Heart right ventricle (tissue), 16 donors: Measurements from ENCODE around the gene CGNL1. TPM values are rescaled to one million over a fixed set of nuclear protein-coding genes. Genes with fewer than 3 reads are reported as not detected.

ENCODE experiments used
- ATAC-seq, 8 donors: fragments of 200-7000 bp; cut with Tn5 transposase; one replicate each; pipeline ENCODE4 v1.9.1; 2020; ENCODE audit warnings: mild to moderate bottlenecking in 8 of 8, moderate library complexity in 8 of 8, moderate number of reproducible peaks in 1 of 8
- DNase-seq, 2 donors: peaks; one replicate each; pipeline ENCODE4 v3.0.0-alpha.2; 2020
- H3K27ac ChIP-seq, 10 donors: fragments of 200-600 bp; sonication (generic) in 2 of 10; one replicate each; pipeline versions ENCODE4 v1.5.0 to v1.8.0; 2020 to 2022; ENCODE audit warnings: mild to moderate bottlenecking in 3 of 10
- H3K27me3 ChIP-seq, 7 donors: fragments of 200-600 bp; one replicate each; pipeline ENCODE4 v1.8.0; 2021 to 2022; ENCODE audit warnings: mild to moderate bottlenecking in 2 of 7
- H3K36me3 ChIP-seq, 9 donors: fragments of 200-600 bp; sonication (generic) in 1 of 9; one replicate each; pipeline versions ENCODE4 v1.5.0 to v1.8.0; 2020 to 2022; ENCODE audit warnings: mild to moderate bottlenecking in 2 of 9
- H3K4me1 ChIP-seq, 9 donors: fragments of 200-600 bp; sonication (generic) in 1 of 9; one replicate each; pipeline versions ENCODE4 v1.5.0 to v1.8.0; 2020 to 2022; ENCODE audit warnings: mild to moderate bottlenecking in 4 of 9
- H3K4me3 ChIP-seq, 10 donors: fragments of 200-600 bp; sonication (generic) in 2 of 10; one replicate each; pipeline versions ENCODE4 v1.5.0 to v1.8.0; 2020 to 2022; ENCODE audit warnings: mild to moderate bottlenecking in 7 of 10, moderate library complexity in 2 of 10
- H3K9me3 ChIP-seq, 11 donors: fragments of 200-600 bp in 10 of 11; sonication (generic) in 2 of 11; one replicate each; pipeline versions ENCODE4 v1.5.0 to v1.8.0; 2013 to 2022; ENCODE audit warnings: mild to moderate bottlenecking in 2 of 11, control low read depth in 1 of 11, moderate library complexity in 1 of 11
- CTCF ChIP-seq, 9 donors: fragments of 200-600 bp; sonication (generic) in 2 of 9; IDR thresholded peaks; one replicate each; pipeline versions ENCODE4 v1.5.0 to v1.8.0; 2021 to 2022; ENCODE audit warnings: antibody characterized with exemption in 9 of 9, mild to moderate bottlenecking in 5 of 9, moderate library complexity in 1 of 9
- WGBS, 2 donors: extraction: QIAGEN DNeasy Blood & Tissue Kit; methylation state at CpG; one replicate each; pipeline ENCODE4 v1.1.7; 2013; ENCODE audit warnings: inconsistent platforms in 1 of 2; 5-methylcytosine and 5-hydroxymethylcytosine counted together
- intact Hi-C, 10 donors: fragments of 100-400 bp; cut with DNase I; formaldehyde crosslinking; loops; one replicate each; pipeline versions ENCODE4 v1.11.1 to v1.14.2; 2022
- polyA plus RNA-seq, 2 donors: library from polyadenylated mRNA; stranded (reverse); fragments of 200-250 nt; gene quantifications; one replicate each; pipeline ENCODE4 v1.2.3, GENCODE V29; 2013
- total RNA-seq, 10 donors: library from RNA; stranded (reverse); fragmentation: NEBNext Ultra II Directional in 3 of 10; extraction: Animal tissue kit (Norgen Biotek cat#: 25700) in 3 of 10; gene quantifications; one replicate each; pipeline versions ENCODE4 v1.2.1 to v1.2.4, GENCODE V29; 2021 to 2023
- donor health status: Arrhythmogenic right ventricular cardiomyopathy.
- donor health status: ischemic (EF 13 %, LVEDD 7.1; RV severe dilation, severe dysfunction).
- donor health status: healthy with polysubstance abuse.
- donor health status: DM: no; HTN: yes; CAD: no.
- donor health status: DM: no; HTN: no; CAD: no.
- donor health status: ischemic (EF 25% LVEDD 6.9; RV normal size, moderate dysfunction).
- donor health status: ischemic (EF 25% LVEDD 5.7; RV mildly dilated, moderate dysfunction).
- donor health status: healthy.
- donor health status: DM: yes; HTN: yes; CAD: no.
- donor health status: Ischemic cardiomyopathy.
- donor health status: ischemic (EF 35%, LVEDD 5.7; RV mildly dilated, moderate dysfunction).
- donor health status: nonischemic (EF 11% LVEDD 7.7; RV severe dilation, severe dysfunction).
- donor health status: DM: yes; HTN: yes; CAD: no.
- donor health status: PGD.
- donor health status: ischemic (EF 29% LVEDD 5.4; RV normal size, mild dysfunction).
- donor health status: nonischemic (EF 23%, LVEDD 6.1; RV moderate dilation, normal function).

Gene CGNL1
- total and polyA plus RNA-seq, 12 donors, result 2.7 to 42.9 (median 33.7) TPM

GRCh38 chr15:57596301-57596855 is 220.1 kb downstream of the CGNL1 start:
- no peaks in the 10 kb centered on the region for H3K36me3 ChIP-seq
- no peak for TF ChIP-seq CTCF (IDR thresholded peaks at IDR 0.05)
- DNase-seq (no peak), ATAC-seq (peak in 5 of 8 donors; percentile 9 to 53 (median 36))
- H3K27ac ChIP-seq, result peak overlapping the region; percentile 75 to 94 (median 91)
- H3K4me1 ChIP-seq, result peaks cover 0 to 75% (median 44%) of the 10 kb centered on the region in 9 donors
- no peak overlapping the region for H3K4me3 ChIP-seq
- H3K9me3 ChIP-seq, result no peaks in the 10 kb centered on the region
- WGBS, 2 donors, result 45 to 69% methylated on average over 8 of the region's 8 CpGs
- intact Hi-C loops, result loop anchor here in 2 of 10 donors (5.0 kb wide), 3 partner anchors 34 to 41 kb away; no protein-coding TSS in a partner anchor
- peaks cover 0 to 13% (median 0%) of the 10 kb centered on the region in 7 donors for H3K27me3 ChIP-seq

- DNase-seq, result no peak
- Histone ChIP-seq H3K27me3 (peaks cover 0 to 8% (median 0%) of the 10 kb centered on the region in 7 donors), H3K4me1 (peaks cover 0 to 78% (median 41%) of the 10 kb centered on the region in 9 donors), H3K4me3 (no peak overlapping the region), H3K9me3 (no peaks in the 10 kb centered on the region), H3K36me3 (no peaks in the 10 kb centered on the region), H3K27ac (peak overlapping the region; percentile 75 to 94 (median 91))
- TF ChIP-seq CTCF (IDR thresholded peaks at IDR 0.05), result no peak
- intact Hi-C loops, result loop anchor here in 2 of 10 donors (5.0 kb wide), 3 partner anchors 35 to 40 kb away; no protein-coding TSS in a partner anchor
- peak in 1 of 8 donors; percentile 8 for ATAC-seq
- 31 to 35% methylated on average over 4 of the region's 4 CpGs for WGBS, 2 donors
Measured at GRCh38 chr15:57596978-57597377, 220.7 kb downstream of the CGNL1 start.

GRCh38 chr15:57597431-57597830 is 221.1 kb downstream of the CGNL1 start:
- Histone ChIP-seq H3K9me3 (no peaks in the 10 kb centered on the region), H3K27me3 (peaks cover 0 to 4% (median 0%) of the 10 kb centered on the region in 7 donors), H3K4me3 (peak overlapping the region in 4 of 10 donors; percentile 18 to 39 (median 22)), H3K36me3 (no peaks in the 10 kb centered on the region), H3K27ac (peak overlapping the region; percentile 75 to 94 (median 91)), H3K4me1 (peaks cover 0 to 83% (median 40%) of the 10 kb centered on the region in 9 donors)
- no peak for TF ChIP-seq CTCF (IDR thresholded peaks at IDR 0.05)
- intact Hi-C loops, result loop anchor here in 2 of 10 donors (5.0 kb wide), 3 partner anchors 35 to 40 kb away; no protein-coding TSS in a partner anchor
- ATAC-seq (peak in 1 of 8 donors; percentile 3), DNase-seq (no peak)
- whole genome bisulfite sequencing, 2 donors, result 57 to 68% methylated on average over 3 of the region's 3 CpGs

GRCh38 chr15:57598346-57598745 is 222.0 kb downstream of the CGNL1 start:
- Histone ChIP-seq H3K9me3 (no peaks in the 10 kb centered on the region), H3K4me1 (peaks cover 1 to 92% (median 40%) of the 10 kb centered on the region in 9 donors), H3K27ac (peak overlapping the region; percentile 75 to 94 (median 91)), H3K4me3 (peak overlapping the region in 6 of 10 donors; percentile 3 to 42 (median 28)), H3K36me3 (no peaks in the 10 kb centered on the region), H3K27me3 (no peaks in the 10 kb centered on the region)
- WGBS, 2 donors, result 42 to 45% methylated on average over 5 of the region's 5 CpGs
- ATAC-seq (peak in 1 of 8 donors; percentile 27), DNase-seq (no peak)
- no peak for TF ChIP-seq CTCF (IDR thresholded peaks at IDR 0.05)
- intact Hi-C loops, result loop anchor here in 2 of 10 donors (5.0 kb wide), 3 partner anchors 34 to 39 kb away; no protein-coding TSS in a partner anchor
